HUES6 (cell line): ENCODE data around the gene KIRREL3.

ENCODE experiments used
- H3K27ac ChIP-seq: 2 replicates; pipeline ENCODE4 v1.7.0; 2013; ENCODE audit warnings: low read depth, mild to moderate bottlenecking, low read length, inconsistent platforms
- H3K27me3 ChIP-seq: 2 replicates; pipeline ENCODE4 v1.6.1; 2013; ENCODE audit warnings: low read length; ENCODE audit not compliant: control insufficient read depth, insufficient read depth
- H3K36me3 ChIP-seq: 2 replicates; pipeline ENCODE4 v1.6.1; 2013; ENCODE audit warnings: low read length; ENCODE audit not compliant: control insufficient read depth, insufficient read depth
- H3K4me1 ChIP-seq: 2 replicates; pipeline ENCODE4 v1.6.1; 2013; ENCODE audit warnings: low read length; ENCODE audit not compliant: control insufficient read depth, insufficient read depth
- H3K4me3 ChIP-seq: 2 replicates; pipeline ENCODE4 v1.5.1; 2013; ENCODE audit warnings: low read depth, low read length
- H3K9ac ChIP-seq: one replicate; pipeline ENCODE4 v1.6.1; 2013; ENCODE audit warnings: mild to moderate bottlenecking, low read length
- H3K9me3 ChIP-seq: 2 replicates; pipeline ENCODE4 v1.6.1; 2013; ENCODE audit warnings: low read depth, low read length; ENCODE audit not compliant: control insufficient read depth, insufficient read depth

KIRREL3 gene

GRCh38 chr11:126981635-126982034 lies 18.9 kb downstream of the KIRREL3 start:
- no peak overlapping the region for H3K4me3 ChIP-seq
- no peak overlapping the region for H3K9ac ChIP-seq
- peaks cover 12% of the 10 kb centered on the region for H3K4me1 ChIP-seq
- H3K36me3 ChIP-seq: no peaks in the 10 kb centered on the region
- H3K9me3 ChIP-seq: 0 out of 2 replicates have a peak, but pooled peaks cover 2% of the 10 kb centered on the region
- H3K27ac ChIP-seq: no peak overlapping the region
- H3K27me3 ChIP-seq: no peaks in the 10 kb centered on the region

GRCh38 chr11:126978911-126979310 lies 21.7 kb downstream of the KIRREL3 start:
- H3K4me3 ChIP-seq: no peak overlapping the region
- H3K36me3 ChIP-seq: no peaks in the 10 kb centered on the region
- H3K4me1 ChIP-seq: peaks cover 12% of the 10 kb centered on the region
- 0 out of 2 replicates have a peak, but pooled peaks cover 2% of the 10 kb centered on the region for H3K9me3 ChIP-seq
- H3K27me3 ChIP-seq: no peaks in the 10 kb centered on the region
- H3K9ac ChIP-seq: no peak overlapping the region
- H3K27ac ChIP-seq: no peak overlapping the region

DNA sequence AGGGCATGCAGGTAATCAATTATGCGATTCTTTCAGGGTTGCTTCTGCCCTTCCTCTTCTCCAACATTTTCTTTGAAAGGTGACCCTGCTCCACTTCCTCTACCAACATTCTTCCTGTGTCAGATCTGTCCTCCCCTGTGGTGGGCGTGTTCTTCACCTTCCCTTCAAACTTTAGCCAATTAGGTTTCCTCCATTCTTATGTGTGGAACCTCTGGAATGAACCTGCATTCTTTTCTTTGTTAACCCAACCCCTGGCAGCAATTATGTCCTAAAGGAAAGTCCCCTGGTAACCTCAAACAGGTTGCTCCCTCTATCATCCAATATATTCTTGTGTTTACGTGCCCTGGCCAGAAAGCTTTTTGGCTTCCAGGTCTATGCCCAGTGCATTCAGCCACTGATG lies 22.4 kb downstream of the KIRREL3 start:
- Histone ChIP-seq H3K9ac (no peak overlapping the region), H3K27me3 (no peaks in the 10 kb centered on the region), H3K4me1 (peaks cover 12% of the 10 kb centered on the region), H3K9me3 (no peaks in the 10 kb centered on the region), H3K27ac (no peak overlapping the region), H3K36me3 (no peaks in the 10 kb centered on the region), H3K4me3 (no peak overlapping the region)

- H3K9ac ChIP-seq: no peak overlapping the region
- no peak overlapping the region for H3K4me3 ChIP-seq
- peaks cover 17% of the 10 kb centered on the region for H3K4me1 ChIP-seq
- no peak overlapping the region for H3K27ac ChIP-seq
- no peaks in the 10 kb centered on the region for H3K36me3 ChIP-seq
- no peaks in the 10 kb centered on the region for H3K27me3 ChIP-seq
- peaks cover 9% of the 10 kb centered on the region for H3K9me3 ChIP-seq
Measured at GRCh38 chr11:126973051-126973450, 27.5 kb downstream of the KIRREL3 start.

- H3K4me1 ChIP-seq: peaks cover 12% of the 10 kb centered on the region
- H3K4me3 ChIP-seq: no peak overlapping the region
- H3K27me3 ChIP-seq: peaks cover 6% of the 10 kb centered on the region; the same call in 1 of the 2 replicates
Measured at GRCh38 chr11:126971305-126971704, 29.3 kb downstream of the KIRREL3 start.

GRCh38 chr11:126969865-126970479 lies 30.6 kb downstream of the KIRREL3 start:
- Histone ChIP-seq H3K4me3 (no peak overlapping the region), H3K27ac (no peak overlapping the region), H3K27me3 (peaks cover 6% of the 10 kb centered on the region; the same call in 1 of the 2 replicates), H3K36me3 (no peaks in the 10 kb centered on the region), H3K4me1 (peaks cover 12% of the 10 kb centered on the region), H3K9me3 (peaks cover 9% of the 10 kb centered on the region), H3K9ac (no peak overlapping the region)

More at GRCh38 chr11:126971305-126971704, 29.3 kb downstream of the KIRREL3 start:
- peaks cover 9% of the 10 kb centered on the region for H3K9me3 ChIP-seq
- H3K9ac ChIP-seq: no peak overlapping the region
- no peaks in the 10 kb centered on the region for H3K36me3 ChIP-seq
- no peak overlapping the region for H3K27ac ChIP-seq

DNA sequence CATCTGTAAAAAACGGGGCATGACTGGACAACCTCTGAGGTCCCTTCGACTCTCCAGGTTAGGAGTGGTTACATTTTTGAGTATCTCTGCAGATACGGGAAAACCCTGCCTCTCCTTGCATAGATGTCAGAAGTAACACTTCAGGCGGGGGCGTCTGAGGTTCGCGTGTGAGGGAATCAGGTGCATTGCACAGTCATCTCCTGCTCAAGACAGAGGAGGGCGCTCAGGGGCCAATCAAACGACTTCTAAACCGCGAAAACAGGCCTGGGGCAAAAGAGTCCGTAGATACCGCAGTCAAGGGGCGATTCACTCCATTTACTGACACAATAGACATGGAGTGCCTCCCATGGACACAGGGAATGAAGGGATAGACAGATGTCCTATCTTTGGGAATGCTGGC lies 31.7 kb downstream of the KIRREL3 start:
- H3K4me1 ChIP-seq: peaks cover 12% of the 10 kb centered on the region
- H3K27ac ChIP-seq: no peak overlapping the region
- peaks cover 9% of the 10 kb centered on the region for H3K9me3 ChIP-seq
- H3K4me3 ChIP-seq: no peak overlapping the region
- no peaks in the 10 kb centered on the region for H3K36me3 ChIP-seq
- no peak overlapping the region for H3K9ac ChIP-seq
- H3K27me3 ChIP-seq: peaks cover 6% of the 10 kb centered on the region; the same call in 1 of the 2 replicates

DNA sequence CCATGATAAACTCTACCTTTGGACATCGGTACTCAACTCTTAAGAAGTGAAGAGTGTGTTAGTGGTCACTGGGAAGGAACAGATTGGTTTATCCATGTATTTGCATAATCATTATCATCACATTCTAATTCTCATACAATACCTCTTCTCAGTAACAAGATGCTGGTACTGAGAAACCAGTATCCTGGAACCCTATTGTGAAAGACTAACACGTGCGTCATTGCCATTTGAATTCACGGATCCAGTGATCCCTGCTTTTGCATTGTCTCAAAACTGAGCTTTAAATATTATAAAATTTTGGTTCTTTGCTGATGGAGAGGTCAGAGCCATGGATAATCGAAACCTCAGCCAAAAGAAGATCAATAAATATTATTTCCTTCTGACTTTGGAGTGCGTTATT lies 35.2 kb downstream of the KIRREL3 start:
- Histone ChIP-seq H3K9ac (no peak overlapping the region), H3K27me3 (peaks cover 6% of the 10 kb centered on the region; the same call in 1 of the 2 replicates), H3K27ac (no peak overlapping the region), H3K4me1 (peaks cover 12% of the 10 kb centered on the region), H3K4me3 (no peak overlapping the region), H3K9me3 (0 out of 2 replicates have a peak, but pooled peaks cover 3% of the 10 kb centered on the region), H3K36me3 (no peaks in the 10 kb centered on the region)

- H3K9ac ChIP-seq: no peak overlapping the region
Measured at GRCh38 chr11:126963603-126964363, 36.8 kb downstream of the KIRREL3 start.

GRCh38 chr11:126963115-126963514 lies 37.5 kb downstream of the KIRREL3 start:
- H3K36me3 ChIP-seq: no peaks in the 10 kb centered on the region
- H3K4me1 ChIP-seq: no peaks in the 10 kb centered on the region
- H3K9me3 ChIP-seq: 0 out of 2 replicates have a peak, but pooled peaks cover 3% of the 10 kb centered on the region
- H3K9ac ChIP-seq: no peak overlapping the region
- H3K27ac ChIP-seq: no peak overlapping the region
- H3K4me3 ChIP-seq: no peak overlapping the region
- H3K27me3 ChIP-seq: peaks cover 6% of the 10 kb centered on the region; the same call in 1 of the 2 replicates

More at GRCh38 chr11:126963603-126964363, 36.8 kb downstream of the KIRREL3 start:
- Histone ChIP-seq H3K36me3 (no peaks in the 10 kb centered on the region), H3K4me1 (0 out of 2 replicates have a peak, but pooled peaks cover 4% of the 10 kb centered on the region), H3K9me3 (0 out of 2 replicates have a peak, but pooled peaks cover 3% of the 10 kb centered on the region), H3K4me3 (no peak overlapping the region), H3K27ac (no peak overlapping the region), H3K27me3 (peaks cover 6% of the 10 kb centered on the region; the same call in 1 of the 2 replicates)

- no peak overlapping the region for H3K9ac ChIP-seq
- no peak overlapping the region for H3K27ac ChIP-seq
- H3K27me3 ChIP-seq: no peaks in the 10 kb centered on the region
- no peaks in the 10 kb centered on the region for H3K4me1 ChIP-seq
- H3K9me3 ChIP-seq: 0 out of 2 replicates have a peak, but pooled peaks cover 3% of the 10 kb centered on the region
- no peak overlapping the region for H3K4me3 ChIP-seq
- no peaks in the 10 kb centered on the region for H3K36me3 ChIP-seq
Measured at GRCh38 chr11:126959700-126960099, 40.9 kb downstream of the KIRREL3 start.
